ENCODE data around the gene FEM1B. TPM values are rescaled to one million over a fixed set of nuclear protein-coding genes. Genes with fewer than 3 reads are reported as not detected.

Gene FEM1B
- total and polyA plus RNA-seq, 2 of the 8 experiments (the other 6 are each of a cell fraction or from before 2014, with no cell fraction given): 36.1 to 83.8 TPM

DNA sequence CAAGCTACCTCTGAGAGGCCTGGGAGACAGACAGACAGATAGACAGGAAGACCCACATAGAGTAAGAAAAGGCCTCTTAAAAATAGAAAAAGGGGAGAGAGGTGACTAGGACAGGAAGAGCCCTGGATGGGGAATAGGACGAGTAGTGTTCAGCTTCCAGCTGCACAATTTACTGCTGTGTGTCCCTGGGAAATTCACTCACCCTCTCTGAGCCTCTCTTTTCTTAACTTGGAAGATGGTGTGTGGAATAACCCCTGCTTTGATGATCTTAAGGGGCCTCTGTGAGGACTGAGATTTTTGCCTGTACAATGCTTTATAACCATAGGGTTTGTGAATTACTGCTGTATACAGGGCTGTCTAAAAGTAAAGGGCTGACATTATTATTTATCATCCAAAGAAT is 37.5 kb downstream of the FEM1B start:
- Histone ChIP-seq H4K20me1 (replicated peaks in 1 of 2; ENCODE audit: control insufficient read depth in 1 of 2, insufficient read depth in 2 of 2, low read length in 2 of 2) (no peaks in the 10 kb centered on the region), H2BK20ac (ENCODE audit: low read length) (no peak overlapping the region), H3K79me2 (ENCODE audit: control insufficient read depth in 1 of 2, insufficient read depth in 2 of 2, low read length in 2 of 2) (no peaks in the 10 kb centered on the region), H3K4me1 (replicated peaks in 1 of 4; ENCODE audit: control insufficient read depth in 3 of 4, insufficient read depth in 4 of 4, low read length in 3 of 4) (peaks cover 0 to 25% (median 16%) of the 10 kb centered on the region in 4 experiments; a peak in 6 of 7 replicates), H3K79me1 (ENCODE audit: low read depth, low read length) (no peaks in the 10 kb centered on the region), H2AFZ (ENCODE audit: low read length) (no peak overlapping the region), H2AK5ac (ENCODE audit: low read depth, low read length) (no peak overlapping the region), H3K23ac (ENCODE audit: insufficient read length) (no peak overlapping the region), H2BK15ac (ENCODE audit: low read length) (peak overlapping the region; percentile 46; the same call in 1 of the 2 replicates), H3K4me3 (ENCODE audit: extremely low read depth in 1 of 4, insufficient read depth in 2 of 4, low read depth in 3 of 4, low read length in 4 of 4) (peak overlapping the region in 1 of 4 experiments; percentile 25; a peak in 1 of 8 replicates), H3K36me3 (ENCODE audit: control insufficient read depth in 2 of 4, insufficient read depth in 4 of 4, low read length in 3 of 4) (no peaks in the 10 kb centered on the region), H3K9me3 (ENCODE audit: insufficient read depth in 2 of 2, low read depth in 1 of 2, low read length in 1 of 2) (no peaks in the 10 kb centered on the region), H2BK5ac (ENCODE audit: low read depth, low read length) (0 out of 2 replicates have a peak overlapping the region, but pooled peaks have one; percentile 79), H4K5ac (ENCODE audit: insufficient read length, low read depth, low read length) (no peak overlapping the region), H3K18ac (ENCODE audit: extremely low read depth, low read length) (peak overlapping the region; percentile 87; the same call in 1 of the 2 replicates), H3K27ac (ENCODE audit: low read depth, low read length) (no peak overlapping the region), H3K23me2 (ENCODE audit: low read depth, low read length) (0 out of 2 replicates have a peak, but pooled peaks cover 2% of the 10 kb centered on the region), H3K14ac (ENCODE audit: insufficient read length) (no peak overlapping the region), H3K27me3 (replicated peaks in 1 of 4; ENCODE audit: control insufficient read depth in 3 of 4, extremely low read depth in 1 of 4, insufficient read depth in 3 of 4, low read length in 3 of 4) (no peaks in the 10 kb centered on the region), H4K8ac (ENCODE audit: extremely low read depth, insufficient read depth, low read length) (peak overlapping the region; percentile 7; the same call in 1 of the 2 replicates), H3K9ac (replicated peaks in 1 of 4; ENCODE audit: extremely low read depth in 1 of 4, low read depth in 3 of 4, low read length in 3 of 4) (no peak overlapping the region), H2BK12ac (ENCODE audit: low read depth, low read length) (no peak overlapping the region), H3K4ac (replicated peaks; ENCODE audit: insufficient read length, low read depth, low read length) (no peak overlapping the region), H2BK120ac (replicated peaks; ENCODE audit: low read depth, low read length) (no peak overlapping the region), H4K91ac (replicated peaks; ENCODE audit: insufficient read length, low read length) (no peak overlapping the region), H3K4me2 (ENCODE audit: insufficient read depth in 1 of 2, low read depth in 2 of 2, low read length in 2 of 2) (peak overlapping the region in 1 of 2 experiments; percentile 19; a peak in 1 of 4 replicates), H3K56ac (replicated peaks; ENCODE audit: insufficient read length, low read depth, low read length) (no peak overlapping the region)
- TF ChIP-seq KDM1A (IDR thresholded peaks at IDR 0.05; ENCODE audit: borderline replicate concordance, low read length) (peak; percentile 87), KDM4A (IDR thresholded peaks at IDR 0.05; ENCODE audit: low read depth, low read length, severe bottlenecking) (no peak)
- TF ChIP-seq, protein P1, sequence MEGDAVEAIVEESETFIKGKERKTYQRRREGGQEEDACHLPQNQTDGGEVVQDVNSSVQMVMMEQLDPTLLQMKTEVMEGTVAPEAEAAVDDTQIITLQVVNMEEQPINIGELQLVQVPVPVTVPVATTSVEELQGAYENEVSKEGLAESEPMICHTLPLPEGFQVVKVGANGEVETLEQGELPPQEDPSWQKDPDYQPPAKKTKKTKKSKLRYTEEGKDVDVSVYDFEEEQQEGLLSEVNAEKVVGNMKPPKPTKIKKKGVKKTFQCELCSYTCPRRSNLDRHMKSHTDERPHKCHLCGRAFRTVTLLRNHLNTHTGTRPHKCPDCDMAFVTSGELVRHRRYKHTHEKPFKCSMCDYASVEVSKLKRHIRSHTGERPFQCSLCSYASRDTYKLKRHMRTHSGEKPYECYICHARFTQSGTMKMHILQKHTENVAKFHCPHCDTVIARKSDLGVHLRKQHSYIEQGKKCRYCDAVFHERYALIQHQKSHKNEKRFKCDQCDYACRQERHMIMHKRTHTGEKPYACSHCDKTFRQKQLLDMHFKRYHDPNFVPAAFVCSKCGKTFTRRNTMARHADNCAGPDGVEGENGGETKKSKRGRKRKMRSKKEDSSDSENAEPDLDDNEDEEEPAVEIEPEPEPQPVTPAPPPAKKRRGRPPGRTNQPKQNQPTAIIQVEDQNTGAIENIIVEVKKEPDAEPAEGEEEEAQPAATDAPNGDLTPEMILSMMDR (IDR thresholded peaks at IDR 0.05; ENCODE audit: control extremely low read depth in 1 of 3, insufficient read depth in 1 of 3, low read depth in 1 of 3, low read length in 3 of 3): no peak
- WGBS, 2 experiments (ENCODE audit: extremely low coverage in 1 of 2, insufficient coverage in 1 of 2, insufficient read length in 1 of 2, insufficient replicate concordance in 2 of 2, low coverage in 1 of 2, low lambda C conversion rate in 2 of 2, missing lambda C conversion rate in 1 of 2): 73% methylated on average over 1 of the region's 1 CpG; no CpG with 5 or more reads in 1 of the 2 experiments
- FAIRE-seq (no peak), DNase-seq (ENCODE audit: low read depth in 1 of 2, low spot score in 2 of 2) (no peak)
- POLR2A ChIA-PET (ENCODE audit: partially characterized antibody): interaction anchor here (1.0 to 2.6 kb wide), 5 partner anchors 11 to 62 kb away, joined by 3 to 11 read pairs (median 4); partner anchors contain the start of gene FEM1B
- CTCF ChIA-PET (ENCODE audit: partially characterized antibody): interaction anchor here (0.7 to 4.3 kb wide), 20 partner anchors 9 to 359 kb away, joined by 3 to 47 read pairs (median 4); no protein-coding TSS in a partner anchor

Measured in H1 (cell line).